IPS-18c (cell line): Measurements from ENCODE around the gene DNAJC15.
"Not testable (repeated sequence)": the region's sequence is repeated elsewhere in the genome, so short reads cannot be mapped to it uniquely, and the experiment has no call there.

Source experiments
- H3K4me3 ChIP-seq: 2 replicates; pipeline ENCODE4 v1.7.0; 2013; ENCODE audit warnings: low read depth, mild to moderate bottlenecking, low read length, moderate library complexity; ENCODE audit not compliant: insufficient read depth
- H3K9me3 ChIP-seq: one replicate; pipeline ENCODE4 v1.6.1; 2013; ENCODE audit warnings: mild to moderate bottlenecking, low read length, moderate library complexity; ENCODE audit not compliant: control insufficient read depth, insufficient read depth

The DNAJC15 gene

GRCh38 chr13:43061496-43062280, 38.3 kb downstream of the DNAJC15 start:
- Histone ChIP-seq H3K4me3 (no peak overlapping the region), H3K9me3 (no peaks in the 10 kb centered on the region)

GRCh38 chr13:43071824-43072223, 48.4 kb downstream of the DNAJC15 start:
- no peak overlapping the region for H3K4me3 ChIP-seq

GRCh38 chr13:43072394-43072793, 49.0 kb downstream of the DNAJC15 start:
- H3K4me3 ChIP-seq, result no peak overlapping the region
- no peaks in the 10 kb centered on the region for H3K9me3 ChIP-seq

More at GRCh38 chr13:43071824-43072223, 48.4 kb downstream of the DNAJC15 start:
- no peaks in the 10 kb centered on the region for H3K9me3 ChIP-seq

GRCh38 chr13:43074824-43075510, 51.6 kb downstream of the DNAJC15 start:
- Histone ChIP-seq H3K4me3 (no peak overlapping the region), H3K9me3 (no peaks in the 10 kb centered on the region)

GRCh38 chr13:43075511-43075902, 52.1 kb downstream of the DNAJC15 start:
- not testable (repeated sequence) for H3K9me3 ChIP-seq, H3K4me3 ChIP-seq

- H3K4me3 ChIP-seq, result no peak overlapping the region
- H3K9me3 ChIP-seq, result no peaks in the 10 kb centered on the region
Observed at GRCh38 chr13:43077046-43077445, 53.7 kb downstream of the DNAJC15 start.

- Histone ChIP-seq H3K4me3 (no peak overlapping the region), H3K9me3 (no peaks in the 10 kb centered on the region)
Observed at GRCh38 chr13:43077461-43077860, 54.1 kb downstream of the DNAJC15 start.

- no peak overlapping the region for H3K4me3 ChIP-seq
- H3K9me3 ChIP-seq, result no peaks in the 10 kb centered on the region
Observed at GRCh38 chr13:43077906-43078305, 54.5 kb downstream of the DNAJC15 start.

GRCh38 chr13:43078399-43078798, 55.0 kb downstream of the DNAJC15 start:
- Histone ChIP-seq H3K4me3 (no peak overlapping the region), H3K9me3 (no peaks in the 10 kb centered on the region)

GRCh38 chr13:43079392-43079931, 56.1 kb downstream of the DNAJC15 start:
- Histone ChIP-seq H3K4me3 (no peak overlapping the region), H3K9me3 (no peaks in the 10 kb centered on the region)

GRCh38 chr13:43080199-43080598, 56.8 kb downstream of the DNAJC15 start:
- Histone ChIP-seq H3K9me3 (no peaks in the 10 kb centered on the region), H3K4me3 (no peak overlapping the region)

GRCh38 chr13:43081866-43082265, 58.5 kb downstream of the DNAJC15 start:
- Histone ChIP-seq H3K4me3 (no peak overlapping the region), H3K9me3 (no peaks in the 10 kb centered on the region)

- Histone ChIP-seq H3K4me3 (no peak overlapping the region), H3K9me3 (no peaks in the 10 kb centered on the region)
Observed at GRCh38 chr13:43083750-43084149, 60.4 kb downstream of the DNAJC15 start.

- Histone ChIP-seq H3K4me3 (no peak overlapping the region), H3K9me3 (no peaks in the 10 kb centered on the region)
Observed at GRCh38 chr13:43085545-43085944, 62.2 kb downstream of the DNAJC15 start.

- Histone ChIP-seq H3K4me3 (no peak overlapping the region), H3K9me3 (no peaks in the 10 kb centered on the region)
Observed at GRCh38 chr13:43086181-43086580, 62.8 kb downstream of the DNAJC15 start.

GRCh38 chr13:43088093-43088511, 64.7 kb downstream of the DNAJC15 start:
- H3K9me3 ChIP-seq, result no peaks in the 10 kb centered on the region
- H3K4me3 ChIP-seq, result no peak overlapping the region

GRCh38 chr13:43089912-43090498, 66.6 kb downstream of the DNAJC15 start:
- H3K9me3 ChIP-seq, result no peaks in the 10 kb centered on the region
- H3K4me3 ChIP-seq, result no peak overlapping the region

- H3K4me3 ChIP-seq, result no peak overlapping the region
- no peaks in the 10 kb centered on the region for H3K9me3 ChIP-seq
Observed at GRCh38 chr13:43094901-43095300, 71.5 kb downstream of the DNAJC15 start.
